GM18511 (cell line): Measurements from ENCODE around the gene RNF215.

Experiments used
- ATAC-seq: cut with Tn5 transposase; IDR thresholded peaks from one replicate; pipeline ENCODE4 v1.9.1; 2021; ENCODE audit warnings: mild to moderate bottlenecking, moderate library complexity; ENCODE audit not compliant: unreplicated experiment

RNF215 gene

GRCh38 chr22:30334646-30335045 is 52.6 kb downstream of the RNF215 start:
- ATAC-seq, result no peak

GRCh38 chr22:30333707-30334087 is 53.5 kb downstream of the RNF215 start:
- ATAC-seq, result no peak

DNA sequence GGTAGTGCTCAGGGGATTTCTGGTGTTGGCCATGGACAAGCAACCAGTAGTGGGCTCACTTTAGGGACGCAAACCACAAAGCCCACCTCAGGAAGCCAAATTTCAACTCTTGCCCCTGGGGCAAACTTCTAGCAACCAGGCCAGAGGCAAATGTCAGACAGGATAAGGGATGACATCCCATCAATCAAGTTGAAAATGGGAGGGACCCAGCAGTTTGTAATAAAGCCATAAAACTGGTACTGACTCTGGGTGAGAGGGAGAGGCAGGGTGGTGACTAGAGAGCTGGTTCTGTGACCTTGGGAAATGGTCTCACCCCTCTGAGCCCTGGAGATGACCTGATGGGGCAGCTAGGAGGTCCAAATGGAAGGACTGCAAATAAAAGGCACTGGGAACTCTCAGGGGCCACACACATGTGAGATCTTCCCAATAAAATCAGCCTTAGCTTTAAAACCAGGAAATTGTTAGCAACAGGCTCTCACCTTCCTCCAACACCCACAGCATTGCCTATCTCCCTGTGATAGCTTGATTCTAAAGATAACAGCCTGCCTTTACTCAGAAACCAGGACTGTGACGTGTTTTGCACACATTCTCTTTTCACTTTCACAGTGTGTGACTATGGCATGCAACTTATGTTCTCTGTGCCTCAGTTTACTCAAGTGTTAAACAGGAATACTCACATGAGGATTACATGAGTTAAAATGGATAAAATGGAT is 54.1 kb downstream of the RNF215 start:
- no peak for ATAC-seq

- ATAC-seq, result no peak
Observed at GRCh38 chr22:30332551-30332950, 54.7 kb downstream of the RNF215 start.
